HG02840 (cell line): ENCODE results near the gene WDR33.
A peak's percentile ranks its signal among the peaks of the same experiment; 100 is the strongest.
"Not testable (repeated sequence)": the region's sequence is repeated elsewhere in the genome, so short reads cannot be mapped to it uniquely, and the experiment has no call there.

Experiments used
- ATAC-seq: cut with Tn5 transposase; IDR thresholded peaks from one replicate; pipeline ENCODE4 v1.9.1; 2021; ENCODE audit warnings: mild to moderate bottlenecking, moderate library complexity, moderate number of reproducible peaks; ENCODE audit not compliant: unreplicated experiment, low FRiP score

Gene WDR33

GRCh38 chr2:127810619-127811396, at the start of gene WDR33:
TSS of gene WDR33 (minus strand) at chr2:127811171. CDS start at chr2:127770981, 40,190 bp downstream.
- ATAC-seq: peak; percentile 98

GRCh38 chr2:127860130-127860529, 49.2 kb upstream of the WDR33 start:
- no peak for ATAC-seq

- no peak for ATAC-seq
Observed at GRCh38 chr2:127859712-127860085, 48.7 kb upstream of the WDR33 start.

GRCh38 chr2:127857265-127857808, 46.4 kb upstream of the WDR33 start:
- ATAC-seq: peak; percentile 21

DNA sequence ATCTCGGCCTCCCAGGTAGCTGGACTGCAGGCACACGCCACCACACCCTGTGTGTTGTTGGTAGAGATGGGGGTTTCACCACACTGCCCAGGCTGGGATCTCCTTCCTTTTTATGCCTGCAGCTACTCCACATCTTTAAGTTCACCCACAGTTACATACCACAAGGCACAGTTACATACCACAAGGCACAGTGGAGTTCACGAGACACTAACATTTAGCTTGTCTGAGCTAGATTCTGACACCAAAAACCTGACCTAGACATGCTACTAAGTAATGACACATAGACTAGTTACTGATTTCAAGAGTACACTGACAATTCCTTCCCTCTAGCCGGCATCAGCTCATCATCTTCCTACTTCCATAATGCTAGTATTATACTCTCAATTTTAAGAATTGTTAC, 42.7 kb upstream of the WDR33 start:
- no peak for ATAC-seq

- no peak for ATAC-seq
Observed at GRCh38 chr2:127852388-127852787, 41.4 kb upstream of the WDR33 start.

DNA sequence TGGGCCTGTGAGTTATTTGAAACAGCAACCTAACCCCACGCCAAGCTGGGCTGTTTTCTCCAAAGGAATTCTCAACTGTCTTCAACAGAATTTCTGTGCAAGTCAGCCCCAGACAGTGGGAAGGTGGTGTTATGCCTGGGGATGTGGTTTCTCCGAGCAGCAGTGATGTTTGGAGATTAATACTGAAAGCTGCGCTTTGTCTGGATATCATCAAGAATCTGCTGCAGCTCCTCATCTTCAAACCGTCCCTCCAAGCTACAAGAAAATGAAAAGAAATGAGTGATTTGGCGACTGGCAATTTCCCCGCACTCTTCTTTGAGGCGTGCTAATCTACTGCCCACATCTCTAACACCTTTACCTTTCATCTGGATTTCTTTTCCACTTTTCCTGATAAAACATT, 37.0 kb upstream of the WDR33 start:
- ATAC-seq: no peak

- no peak for ATAC-seq
Observed at GRCh38 chr2:127844973-127845372, 34.0 kb upstream of the WDR33 start.

DNA sequence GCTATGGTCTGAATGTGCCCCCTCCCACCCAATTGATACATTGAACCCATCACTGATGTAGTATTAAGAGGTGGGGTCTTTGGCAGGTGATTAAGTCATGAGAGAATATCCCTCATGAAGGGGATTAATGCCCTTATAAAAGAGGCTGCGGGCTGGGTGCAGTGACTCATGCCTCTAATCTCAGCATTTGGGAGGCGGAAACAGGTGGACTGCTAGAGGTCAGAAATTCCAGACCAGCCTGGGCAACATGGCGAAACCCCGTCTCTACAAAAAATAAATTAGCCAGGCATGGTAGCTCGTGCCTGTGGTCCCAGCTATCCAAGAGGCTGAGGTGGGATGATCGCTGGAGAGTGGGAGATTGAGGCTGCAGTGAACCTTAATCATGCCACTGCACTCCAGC, 32.7 kb upstream of the WDR33 start:
- no peak for ATAC-seq

DNA sequence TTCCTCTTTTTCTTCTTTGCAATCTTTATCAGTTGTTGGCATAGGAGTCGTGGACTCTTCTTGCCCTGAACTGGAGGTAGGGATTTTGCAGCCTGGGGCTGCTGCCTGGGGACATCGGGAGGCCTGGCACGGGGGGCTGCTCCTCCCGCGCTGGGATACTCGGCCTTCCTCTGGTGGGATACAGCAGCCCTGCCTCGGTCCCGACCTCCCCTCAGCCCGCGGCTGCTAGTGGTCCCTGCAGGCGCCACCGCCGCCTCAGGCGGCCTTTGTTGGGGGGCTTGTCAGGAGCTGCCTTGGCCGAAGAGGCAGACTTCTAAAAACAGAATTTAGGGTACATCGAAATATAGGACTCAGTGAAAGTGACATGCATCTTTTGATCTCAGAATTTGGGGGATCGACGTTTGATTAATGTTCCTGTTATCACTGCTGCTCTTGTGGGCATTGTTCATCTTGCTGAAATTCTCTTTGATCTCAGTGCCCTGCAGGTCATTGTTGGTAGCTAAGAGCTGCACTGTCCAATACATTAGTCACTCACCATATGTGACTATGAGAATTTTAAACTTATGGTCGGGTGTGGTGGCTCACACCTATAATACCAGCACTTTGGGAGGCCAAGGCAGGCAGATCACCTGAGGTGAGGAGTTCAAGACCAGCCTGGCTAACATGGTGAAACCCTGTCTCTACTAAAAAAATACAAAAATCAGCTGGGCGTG, 30.7 kb upstream of the WDR33 start:
- no peak for ATAC-seq

- no peak for ATAC-seq
Observed at GRCh38 chr2:127840893-127841292, 29.9 kb upstream of the WDR33 start.

- ATAC-seq: no peak
Observed at GRCh38 chr2:127834951-127835350, 24.0 kb upstream of the WDR33 start.

GRCh38 chr2:127829845-127830246, 18.9 kb upstream of the WDR33 start:
- peak; percentile 97 for ATAC-seq

DNA sequence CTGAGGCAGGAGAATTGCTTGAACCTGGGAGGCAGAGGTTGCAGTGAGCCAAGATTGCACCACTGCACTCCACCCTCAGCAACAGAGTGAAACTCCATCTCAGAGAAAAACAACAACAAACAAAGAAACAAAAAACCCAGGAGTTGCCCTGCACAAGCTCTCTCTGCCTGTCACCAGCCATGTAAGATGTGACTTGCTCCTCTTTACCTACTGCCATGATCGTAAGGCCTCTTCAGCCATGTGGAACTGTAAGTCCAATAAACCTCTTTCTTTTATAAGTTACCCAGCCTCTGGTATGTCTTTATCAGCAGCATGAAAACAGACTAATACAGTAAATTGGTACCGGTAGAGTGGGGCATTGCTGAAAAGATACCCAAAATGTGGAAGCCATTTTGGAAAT, 15.7 kb upstream of the WDR33 start:
- ATAC-seq: not testable (repeated sequence)

DNA sequence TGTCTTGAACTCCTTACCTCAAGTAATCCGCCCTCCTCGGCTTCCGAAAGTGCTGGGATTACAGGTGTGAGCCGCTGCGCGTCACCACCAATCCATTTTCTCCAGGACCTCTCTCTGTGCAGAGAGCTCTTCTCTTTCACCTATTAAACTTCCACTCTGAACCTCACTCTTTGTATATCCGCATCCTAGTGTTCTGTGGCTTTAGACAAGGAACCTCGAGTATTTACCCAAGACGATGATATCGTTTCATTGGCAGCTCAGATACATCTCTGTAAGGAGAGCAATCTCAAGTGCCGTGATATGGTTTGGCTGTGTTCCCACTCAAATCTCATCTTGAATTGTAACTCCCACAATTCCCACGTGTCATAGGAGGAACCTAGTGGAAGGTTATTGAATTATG, 15.1 kb upstream of the WDR33 start:
- no peak for ATAC-seq

- ATAC-seq: no peak
Observed at GRCh38 chr2:127820080-127820668, 9.2 kb upstream of the WDR33 start.

DNA sequence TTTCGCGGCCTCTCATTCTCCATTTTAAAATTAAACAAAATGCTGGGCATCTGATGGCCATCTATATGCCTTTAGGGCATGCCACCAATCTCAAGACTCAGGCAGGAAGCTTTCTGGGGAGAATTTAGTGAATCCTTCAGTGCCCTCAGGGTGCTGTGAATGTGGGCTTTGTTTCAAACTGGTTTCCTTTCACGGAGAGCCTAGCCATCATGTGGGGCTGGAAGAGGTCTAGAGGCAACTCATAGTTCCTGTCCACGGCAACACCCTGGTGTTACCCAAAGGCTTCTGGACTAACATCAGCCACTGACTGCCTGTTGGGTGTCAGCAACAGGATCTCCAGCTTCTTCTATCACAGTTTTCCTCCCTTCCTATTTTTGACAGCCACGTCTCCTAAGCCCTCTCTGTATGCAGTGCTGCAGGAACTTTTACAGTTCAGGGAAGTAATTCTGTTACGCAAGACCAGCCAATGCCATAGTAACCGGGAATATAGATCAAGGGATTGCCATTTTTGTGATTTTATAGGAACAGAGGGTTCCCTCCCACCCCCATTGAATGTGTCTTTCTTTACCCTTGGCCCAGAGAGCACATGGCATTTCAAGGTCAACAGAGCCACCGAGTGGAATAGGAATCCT, 7.9 kb upstream of the WDR33 start:
- ATAC-seq: no peak

GRCh38 chr2:127818241-127818640, 7.3 kb upstream of the WDR33 start:
- ATAC-seq: no peak

- no peak for ATAC-seq
Observed at GRCh38 chr2:127814677-127815076, 3.7 kb upstream of the WDR33 start.

GRCh38 chr2:127812441-127812840, 1.5 kb upstream of the WDR33 start:
- ATAC-seq: not testable (repeated sequence)
